LHCN-M2 (cell line): ENCODE data around the gene MEF2C. TPM values are rescaled to one million over a fixed set of nuclear protein-coding genes. Genes with fewer than 3 reads are reported as not detected.
A peak's percentile ranks its signal among the peaks of the same experiment; 100 is the strongest.
"Not testable (repeated sequence)": the region's sequence is repeated elsewhere in the genome, so short reads cannot be mapped to it uniquely, and the experiment has no call there.

Experiments
- DNase-seq: peaks from one replicate; pipeline ENCODE4 v3.0.0-alpha.2; 2012; ENCODE audit warnings: low read depth
- total RNA-seq: library from RNA; depleted of rRNA; stranded (reverse); fragments of >200 nt; gene quantifications from 2 replicates; pipeline ENCODE4 v1.2.3, GENCODE V29; 2014

Gene MEF2C
- total RNA-seq, 1 experiment from 2014 or later, result 21.5 TPM

- no peak for DNase-seq
Observed at GRCh38 chr5:88862547-88863175, 20.3 kb downstream of the MEF2C start.

GRCh38 chr5:88861231-88861630 is 21.8 kb downstream of the MEF2C start:
- DNase-seq, result no peak

GRCh38 chr5:88860501-88860900 is 22.5 kb downstream of the MEF2C start:
- peak; percentile 19 for DNase-seq

- no peak for DNase-seq
Observed at GRCh38 chr5:88858392-88858791, 24.6 kb downstream of the MEF2C start.

GRCh38 chr5:88856381-88856780 is 26.6 kb downstream of the MEF2C start:
- not testable (repeated sequence) for DNase-seq

GRCh38 chr5:88854769-88855168 is 28.2 kb downstream of the MEF2C start:
- DNase-seq, result no peak

GRCh38 chr5:88847420-88847819 is 35.6 kb downstream of the MEF2C start:
- no peak for DNase-seq

- DNase-seq, result no peak
Observed at GRCh38 chr5:88846434-88846833, 36.5 kb downstream of the MEF2C start.

- DNase-seq, result no peak
Observed at GRCh38 chr5:88845081-88845697, 37.8 kb downstream of the MEF2C start.

GRCh38 chr5:88842784-88843183 is 40.2 kb downstream of the MEF2C start:
- DNase-seq, result peak; percentile 38

- no peak for DNase-seq
Observed at GRCh38 chr5:88841212-88841611, 41.8 kb downstream of the MEF2C start.

GRCh38 chr5:88840495-88840894 is 42.5 kb downstream of the MEF2C start:
- no peak for DNase-seq

- DNase-seq, result no peak
Observed at GRCh38 chr5:88839238-88839637, 43.7 kb downstream of the MEF2C start.

GRCh38 chr5:88838500-88838899 is 44.5 kb downstream of the MEF2C start:
- DNase-seq, result no peak

- no peak for DNase-seq
Observed at GRCh38 chr5:88837817-88838216, 45.2 kb downstream of the MEF2C start.

- no peak for DNase-seq
Observed at GRCh38 chr5:88837222-88837621, 45.8 kb downstream of the MEF2C start.

GRCh38 chr5:88836195-88836838 is 46.7 kb downstream of the MEF2C start:
- no peak for DNase-seq

- DNase-seq, result no peak
Observed at GRCh38 chr5:88834499-88834898, 48.5 kb downstream of the MEF2C start.

GRCh38 chr5:88834131-88834462 is 48.9 kb downstream of the MEF2C start:
- DNase-seq, result no peak

GRCh38 chr5:88833371-88834130 is 49.4 kb downstream of the MEF2C start:
- peak; percentile 70 for DNase-seq

GRCh38 chr5:88831816-88832215 is 51.2 kb downstream of the MEF2C start:
- no peak for DNase-seq

- DNase-seq, result no peak
Observed at GRCh38 chr5:88830567-88830966, 52.4 kb downstream of the MEF2C start.
